ENCODE measurements around the gene NR2F1-AS1. TPM values are rescaled to one million over a fixed set of nuclear protein-coding genes. Genes with fewer than 3 reads are reported as not detected.

Gene NR2F1-AS1
- total RNA-seq (2021; fragmentation: NEBNext Ultra II Directional; extraction: Animal tissue kit (Norgen Biotek cat#: 25700)) = 10 to 100 TPM; 22.9 to 26.2 (median 24.8) TPM
- long read RNA-seq, partial matches to known transcripts = 0 of 21 reads
- long read RNA-seq, other reads (novel, unspliced or antisense) = 18 of 21 reads

GRCh38 chr5:93580927-93581445 is at the start of gene NR2F1-AS1:
Gene NR2F1-AS1, minus strand, starts transcription at chr5:93581219.
- peaks cover 28% of the 10 kb centered on the region for H3K4me1 Mint-ChIP-seq (ENCODE audit: low read depth)
- H3K9me3 Mint-ChIP-seq = no peaks in the 10 kb centered on the region
- H3K27ac Mint-ChIP-seq = no peak within 1 kb of the TSS; the same call in 1 of the 2 replicates
- H3K36me3 Mint-ChIP-seq (ENCODE audit: low read depth) = peaks cover 11% of the 10 kb centered on the region; the same call in 1 of the 2 replicates
- DNase-seq = no peak
- H3K4me3 Mint-ChIP-seq = no peak within 1 kb of the TSS
- H3K27me3 Mint-ChIP-seq (ENCODE audit: insufficient read depth) = no peaks in the 10 kb centered on the region; the same call in 1 of the 2 replicates
- no peak for TF ChIP-seq CTCF (IDR thresholded peaks at IDR 0.05)

- H3K27me3 Mint-ChIP-seq (ENCODE audit: insufficient read depth) = no peaks in the 10 kb centered on the region
- no peaks in the 10 kb centered on the region for H3K36me3 Mint-ChIP-seq (ENCODE audit: low read depth)
- H3K9me3 Mint-ChIP-seq = no peaks in the 10 kb centered on the region
- no peak for TF ChIP-seq CTCF (IDR thresholded peaks at IDR 0.05)
- H3K4me3 Mint-ChIP-seq = no peak overlapping the region
- no peak for DNase-seq
- no peak overlapping the region for H3K27ac Mint-ChIP-seq
- peaks cover 9% of the 10 kb centered on the region for H3K4me1 Mint-ChIP-seq (ENCODE audit: low read depth)
These were observed 45.8 kb upstream of the NR2F1-AS1 start for GRCh38 chr5:93626801-93627200.

- H3K4me3 Mint-ChIP-seq = no peak overlapping the region
- H3K4me1 Mint-ChIP-seq (ENCODE audit: low read depth) = peaks cover 25% of the 10 kb centered on the region
- peaks cover 3% of the 10 kb centered on the region; the same call in 1 of the 2 replicates for H3K27me3 Mint-ChIP-seq (ENCODE audit: insufficient read depth)
These were observed 42.1 kb upstream of the NR2F1-AS1 start for GRCh38 chr5:93623153-93623552.

GRCh38 chr5:93622240-93622885 is 41.3 kb upstream of the NR2F1-AS1 start:
- Mint-ChIP-seq H3K9me3 (no peaks in the 10 kb centered on the region), H3K36me3 (ENCODE audit: low read depth) (no peaks in the 10 kb centered on the region), H3K4me3 (0 out of 2 replicates have a peak overlapping the region, but pooled peaks have one; percentile 91), H3K4me1 (ENCODE audit: low read depth) (peaks cover 25% of the 10 kb centered on the region), H3K27me3 (ENCODE audit: insufficient read depth) (peaks cover 3% of the 10 kb centered on the region; the same call in 1 of the 2 replicates), H3K27ac (peak overlapping the region; percentile 77)
- no peak for TF ChIP-seq CTCF (IDR thresholded peaks at IDR 0.05)
- DNase-seq = peak; percentile 82

More at GRCh38 chr5:93623153-93623552, 42.1 kb upstream of the NR2F1-AS1 start:
- Mint-ChIP-seq H3K27ac (no peak overlapping the region), H3K9me3 (no peaks in the 10 kb centered on the region), H3K36me3 (ENCODE audit: low read depth) (no peaks in the 10 kb centered on the region)
- TF ChIP-seq CTCF (IDR thresholded peaks at IDR 0.05) = no peak
- DNase-seq = no peak

- no peak for TF ChIP-seq CTCF (IDR thresholded peaks at IDR 0.05)
- Mint-ChIP-seq H3K9me3 (no peaks in the 10 kb centered on the region), H3K27me3 (ENCODE audit: insufficient read depth) (peaks cover 3% of the 10 kb centered on the region; the same call in 1 of the 2 replicates), H3K4me3 (peak overlapping the region; percentile 91), H3K27ac (peak overlapping the region; percentile 77), H3K36me3 (ENCODE audit: low read depth) (no peaks in the 10 kb centered on the region), H3K4me1 (ENCODE audit: low read depth) (peaks cover 25% of the 10 kb centered on the region)
- no peak for DNase-seq
These were observed 40.3 kb upstream of the NR2F1-AS1 start for GRCh38 chr5:93621327-93621798.

Measured in HFFc6 (cell line).